ENCODE measurements around the gene GPR101. TPM values are rescaled to one million over a fixed set of nuclear protein-coding genes. Genes with fewer than 3 reads are reported as not detected.
"Not testable (repeated sequence)": the region's sequence is repeated elsewhere in the genome, so short reads cannot be mapped to it uniquely, and the experiment has no call there.

The GPR101 gene
- total RNA-seq, 2 experiments from 2014 or later: not detected

- H3K36me3 Mint-ChIP-seq: no peaks in the 10 kb centered on the region
- H3K9me3 Mint-ChIP-seq: no peaks in the 10 kb centered on the region
- no peak overlapping the region for H3K4me3 Mint-ChIP-seq
- peaks cover 52% of the 10 kb centered on the region for H3K27me3 Mint-ChIP-seq
- peaks cover 7% of the 10 kb centered on the region for H3K4me1 Mint-ChIP-seq
- no peak overlapping the region for H3K27ac Mint-ChIP-seq
- no peak for DNase-seq
These were observed 688 bp downstream of the GPR101 start for GRCh38 chrX:137032841-137033773.

GRCh38 chrX:137032341-137032694 is 1.5 kb downstream of the GPR101 start:
- no peaks in the 10 kb centered on the region for H3K9me3 Mint-ChIP-seq
- peaks cover 52% of the 10 kb centered on the region for H3K27me3 Mint-ChIP-seq
- no peak overlapping the region for H3K4me3 Mint-ChIP-seq
- H3K36me3 Mint-ChIP-seq: no peaks in the 10 kb centered on the region
- H3K4me1 Mint-ChIP-seq: peaks cover 7% of the 10 kb centered on the region
- no peak overlapping the region for H3K27ac Mint-ChIP-seq
- DNase-seq: no peak

- Mint-ChIP-seq H3K4me3 (peak overlapping the region; percentile 64), H3K27ac (no peak overlapping the region), H3K27me3 (peaks cover 52% of the 10 kb centered on the region), H3K36me3 (no peaks in the 10 kb centered on the region), H3K9me3 (no peaks in the 10 kb centered on the region), H3K4me1 (peaks cover 7% of the 10 kb centered on the region)
- peak; percentile 36 for DNase-seq
These were observed 2.1 kb downstream of the GPR101 start for GRCh38 chrX:137031517-137032340.

- H3K36me3 Mint-ChIP-seq: no peaks in the 10 kb centered on the region
- H3K4me3 Mint-ChIP-seq: peak overlapping the region; percentile 64
- no peak for DNase-seq
- no peaks in the 10 kb centered on the region for H3K9me3 Mint-ChIP-seq
- H3K27me3 Mint-ChIP-seq: peaks cover 50% of the 10 kb centered on the region
- peaks cover 7% of the 10 kb centered on the region for H3K4me1 Mint-ChIP-seq
- peak overlapping the region; percentile 30 for H3K27ac Mint-ChIP-seq
These were observed 2.8 kb downstream of the GPR101 start for GRCh38 chrX:137031039-137031438.

- H3K36me3 Mint-ChIP-seq: no peaks in the 10 kb centered on the region
- H3K4me1 Mint-ChIP-seq: peaks cover 7% of the 10 kb centered on the region
- peaks cover 29% of the 10 kb centered on the region for H3K27me3 Mint-ChIP-seq
- no peak overlapping the region for H3K4me3 Mint-ChIP-seq
- no peaks in the 10 kb centered on the region for H3K9me3 Mint-ChIP-seq
- H3K27ac Mint-ChIP-seq: no peak overlapping the region
- no peak for DNase-seq
These were observed 5.1 kb downstream of the GPR101 start for GRCh38 chrX:137028699-137029098.

- H3K4me3 Mint-ChIP-seq: no peak overlapping the region
- H3K4me1 Mint-ChIP-seq: peaks cover 2% of the 10 kb centered on the region
- no peaks in the 10 kb centered on the region for H3K36me3 Mint-ChIP-seq
- no peaks in the 10 kb centered on the region for H3K9me3 Mint-ChIP-seq
- DNase-seq: no peak
- no peak overlapping the region for H3K27ac Mint-ChIP-seq
- peaks cover 23% of the 10 kb centered on the region for H3K27me3 Mint-ChIP-seq
These were observed 7.9 kb downstream of the GPR101 start for GRCh38 chrX:137025930-137026329.

- H3K27ac Mint-ChIP-seq, H3K9me3 Mint-ChIP-seq, DNase-seq, H3K27me3 Mint-ChIP-seq, H3K36me3 Mint-ChIP-seq, H3K4me1 Mint-ChIP-seq, H3K4me3 Mint-ChIP-seq: not testable (repeated sequence)
These were observed 33.6 kb downstream of the GPR101 start for GRCh38 chrX:137000236-137000635.

GRCh38 chrX:136999024-136999423 is 34.8 kb downstream of the GPR101 start:
- Mint-ChIP-seq H3K4me3 (no peak overlapping the region), H3K36me3 (no peaks in the 10 kb centered on the region), H3K27me3 (no peaks in the 10 kb centered on the region), H3K4me1 (no peaks in the 10 kb centered on the region), H3K9me3 (no peaks in the 10 kb centered on the region), H3K27ac (no peak overlapping the region)
- no peak for DNase-seq

Other genes with a start within 250 kb of the GPR101 start
- gene RBMX, start 153.3 kb downstream of the GPR101 start, total RNA-seq: 100 to 1,000 TPM; 382 to 393 TPM